ENCODE data around the gene RSBN1.
"Not testable (repeated sequence)": the region's sequence is repeated elsewhere in the genome, so short reads cannot be mapped to it uniquely, and the experiment has no call there.

RSBN1 gene

DNA sequence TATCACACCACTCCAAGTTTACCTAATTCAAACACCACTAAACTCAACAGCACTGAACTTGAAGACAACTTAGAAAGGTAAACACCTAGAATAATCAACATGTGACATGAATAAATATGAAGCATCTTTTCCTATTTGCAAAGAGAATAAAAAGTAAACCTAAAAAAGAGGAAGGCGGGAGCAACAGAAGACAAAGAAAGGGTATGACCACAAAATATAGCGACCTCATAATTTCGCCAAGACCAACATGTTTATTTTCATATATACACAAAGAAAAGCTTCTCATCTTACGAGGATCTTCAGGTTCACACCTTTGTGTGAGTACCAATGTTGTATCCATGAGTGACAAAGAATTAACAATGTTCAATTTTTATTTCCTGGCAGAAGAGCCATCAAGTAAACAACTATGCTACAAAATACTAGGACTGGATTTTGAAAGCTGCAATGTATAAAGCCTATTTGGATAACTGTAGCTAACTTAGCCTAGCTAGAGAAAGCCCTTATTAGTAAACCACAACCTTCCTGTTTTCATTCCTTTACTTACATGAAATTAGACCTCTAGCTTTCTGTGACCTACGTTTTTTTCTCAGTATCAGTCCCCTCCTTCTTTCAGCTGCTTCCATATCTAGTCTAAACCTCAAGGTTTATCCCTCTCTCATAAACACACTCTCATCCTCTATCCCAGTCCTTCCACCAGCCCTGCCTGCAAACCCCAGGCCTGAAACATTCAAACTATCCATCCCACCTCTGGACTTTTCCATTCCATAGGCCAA, 31.7 kb downstream of the RSBN1 start:
- peak in 1 of 4 experiments; percentile 15 for DNase-seq

DNA sequence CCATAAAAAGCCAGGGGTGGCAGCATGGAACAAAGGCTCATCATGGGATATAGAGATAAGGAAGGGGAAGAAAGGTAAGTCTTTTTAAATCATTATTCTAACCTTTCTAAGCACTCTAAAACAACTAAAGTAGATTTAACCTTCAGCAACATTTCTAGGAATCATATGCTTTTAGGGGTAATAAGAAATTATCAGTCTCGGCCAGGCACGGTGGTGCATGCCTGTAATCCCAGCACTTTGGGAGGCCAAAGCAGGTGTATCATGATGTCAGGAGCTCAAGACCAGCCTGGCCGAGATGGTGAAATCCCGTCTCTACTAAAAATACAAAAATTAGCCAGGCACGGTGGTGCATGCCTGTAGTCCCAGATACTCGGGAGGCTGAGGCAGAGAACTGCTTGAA, 32.7 kb downstream of the RSBN1 start:
- no peak for DNase-seq

DNA sequence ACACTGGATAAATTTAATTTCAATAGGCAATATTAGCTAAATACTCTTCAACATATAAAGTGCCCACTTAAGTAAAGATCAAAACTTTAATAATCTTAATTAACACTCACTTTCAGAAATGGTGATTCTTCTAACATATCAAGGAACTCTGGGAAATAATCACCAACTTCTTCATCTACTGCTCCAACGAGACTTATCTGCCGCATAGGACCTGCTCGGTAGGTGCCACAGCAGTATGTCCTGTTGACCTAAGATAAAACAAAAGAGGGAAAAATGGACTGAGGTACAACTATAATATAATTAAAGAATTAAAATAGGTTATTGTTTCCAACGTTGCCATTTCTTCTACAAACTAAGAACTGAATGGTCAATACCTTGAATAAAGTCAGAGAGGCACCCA, 34.7 kb downstream of the RSBN1 start:
- no peak for DNase-seq

DNA sequence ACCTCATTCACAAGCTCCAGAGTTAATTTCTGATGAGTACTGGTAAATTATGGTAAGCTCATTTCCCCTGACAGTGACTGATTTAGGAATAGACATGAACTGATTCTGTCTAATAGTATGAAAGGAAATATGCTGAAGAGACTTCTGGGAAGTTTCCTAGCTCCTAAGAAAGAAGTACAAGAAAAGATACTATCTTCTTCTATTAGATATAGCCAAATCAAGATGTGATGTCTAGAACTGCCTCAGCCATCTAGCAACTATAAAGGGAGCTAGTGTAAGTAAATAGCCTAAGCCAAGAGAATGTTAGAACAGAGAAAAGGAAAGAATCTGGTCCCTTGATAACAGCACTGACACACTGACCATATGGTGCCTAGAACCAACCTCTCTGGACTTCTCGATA, 42.2 kb downstream of the RSBN1 start:
- DNase-seq, result no peak

DNA sequence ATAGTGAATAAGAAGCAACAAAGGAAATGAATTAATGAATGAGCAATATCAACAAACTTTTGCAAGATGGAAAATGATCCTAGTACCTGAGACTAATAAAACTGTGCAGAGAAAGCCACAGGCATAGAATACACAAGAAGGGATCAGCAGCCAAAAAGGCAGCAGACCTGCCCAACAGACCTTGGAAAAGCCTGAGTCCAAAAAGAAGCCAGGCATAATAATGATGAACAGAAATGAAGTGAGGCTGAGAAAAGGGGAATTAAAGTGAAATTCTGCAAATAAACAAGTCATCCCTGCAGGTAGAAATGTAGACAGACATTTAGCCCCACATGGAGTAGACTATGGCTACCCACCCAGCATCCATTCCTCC, 42.7 kb downstream of the RSBN1 start:
- no peak for DNase-seq

DNA sequence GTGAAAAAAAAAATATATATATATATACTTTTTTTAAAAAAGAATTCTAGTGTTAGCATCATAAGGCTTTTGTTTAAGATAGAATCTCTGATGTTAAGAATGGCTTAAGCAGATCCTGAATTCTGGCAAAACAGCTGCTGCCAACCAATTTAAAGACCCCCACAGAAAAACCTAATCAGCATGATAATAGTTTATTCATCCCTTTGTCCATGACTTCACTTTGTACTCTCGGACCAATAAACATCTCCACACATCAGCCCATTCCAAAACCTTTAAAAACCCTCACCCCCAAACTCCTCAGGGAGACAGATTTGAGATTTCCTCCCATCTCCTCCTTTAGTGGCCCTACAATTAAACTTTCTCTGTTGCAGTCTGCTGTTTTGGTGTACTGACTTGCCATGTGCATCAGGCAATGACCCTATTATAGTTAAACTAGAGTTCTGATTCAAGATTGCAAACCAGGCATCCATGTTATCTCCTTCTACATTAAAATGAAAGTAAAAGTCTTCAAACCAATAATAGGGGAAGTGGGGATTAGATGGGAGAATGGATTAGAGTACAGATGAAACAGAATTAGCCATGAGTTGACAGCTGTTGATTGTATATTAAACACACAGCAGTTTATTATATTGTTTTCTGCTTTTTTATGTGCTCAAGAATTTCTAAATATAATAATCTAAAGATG, 43.2 kb downstream of the RSBN1 start:
- peak in 2 of 4 experiments; percentile 17 to 26 for DNase-seq

DNA sequence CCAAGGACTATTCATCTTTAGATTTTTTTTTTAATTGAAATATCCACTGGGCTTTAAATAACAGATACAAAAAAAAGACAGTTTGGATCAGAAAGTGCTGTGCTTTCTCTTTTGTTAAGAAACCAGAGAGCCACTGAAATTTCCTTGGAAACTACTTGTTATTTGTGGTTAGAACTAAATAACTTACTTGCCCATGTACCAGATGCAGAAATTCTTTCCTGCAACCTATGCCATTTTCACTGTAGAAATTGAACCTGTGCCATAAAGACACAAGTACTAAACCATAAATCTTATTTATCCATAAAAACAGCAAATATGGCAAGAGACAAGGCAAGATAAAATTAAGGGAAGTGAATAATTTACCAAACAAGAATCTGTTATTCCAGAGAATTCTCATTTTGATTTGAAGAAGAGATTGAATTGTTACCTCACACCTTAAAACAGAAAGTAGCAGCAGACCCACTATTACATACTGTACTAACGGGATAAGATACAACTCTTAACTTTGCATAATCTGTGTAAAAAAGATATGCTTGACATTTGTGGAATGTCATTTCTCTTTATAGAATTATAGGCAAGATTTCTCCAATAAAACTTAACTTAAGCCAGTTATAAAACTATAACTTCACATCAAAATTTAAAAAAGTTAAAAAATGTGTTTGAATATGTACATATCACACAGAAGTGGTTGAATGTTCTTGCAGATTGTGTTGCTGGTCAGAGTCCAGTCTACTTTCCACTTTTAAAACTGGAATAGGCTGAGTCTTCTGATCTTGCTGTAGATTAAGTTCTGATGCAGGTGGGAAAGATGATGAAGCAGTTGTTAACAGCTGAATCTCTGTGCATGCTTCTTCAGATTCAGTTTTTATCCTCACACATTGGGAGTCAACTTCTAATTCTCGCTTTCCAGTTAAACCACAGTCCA, 46.7 kb downstream of the RSBN1 start:
- DNase-seq, result no peak

DNA sequence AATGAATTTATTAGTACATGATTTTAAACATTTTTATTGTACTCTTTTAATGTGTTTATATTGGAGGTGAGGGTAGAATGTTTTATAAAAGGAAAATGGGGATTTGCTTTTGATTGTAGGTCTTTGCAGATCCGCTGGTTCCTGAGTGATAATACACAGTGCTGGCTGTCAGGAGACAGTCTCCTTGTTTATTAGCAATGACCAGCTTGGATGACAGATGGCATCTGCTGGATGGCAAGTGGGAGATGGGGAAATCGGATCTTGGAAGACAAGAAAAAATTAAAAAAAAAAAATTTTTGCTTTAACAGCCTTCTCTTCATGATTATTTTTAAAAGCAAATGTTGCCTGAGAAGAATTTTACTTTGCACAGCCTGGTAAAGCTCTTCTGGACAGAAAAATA, 48.6 kb downstream of the RSBN1 start:
- DNase-seq, result no peak

DNA sequence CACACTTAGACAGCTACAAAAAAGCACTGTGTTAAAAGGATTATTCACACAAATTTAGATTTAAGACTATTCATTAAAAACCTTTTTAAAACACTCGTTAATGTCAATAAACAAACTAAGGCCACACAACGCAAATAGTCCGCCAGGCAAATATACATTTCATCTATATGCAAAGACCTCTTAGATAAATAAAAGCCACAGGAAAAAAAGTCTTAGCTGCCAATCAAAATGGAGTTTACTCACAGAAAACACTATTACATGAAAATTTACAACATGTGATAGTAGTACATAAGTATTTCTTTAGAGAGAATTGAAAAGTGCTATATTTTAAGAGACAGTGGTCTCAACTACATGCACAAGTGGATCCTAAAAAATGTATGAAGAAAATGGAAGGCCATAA, 50.3 kb downstream of the RSBN1 start:
- DNase-seq, result no peak

DNA sequence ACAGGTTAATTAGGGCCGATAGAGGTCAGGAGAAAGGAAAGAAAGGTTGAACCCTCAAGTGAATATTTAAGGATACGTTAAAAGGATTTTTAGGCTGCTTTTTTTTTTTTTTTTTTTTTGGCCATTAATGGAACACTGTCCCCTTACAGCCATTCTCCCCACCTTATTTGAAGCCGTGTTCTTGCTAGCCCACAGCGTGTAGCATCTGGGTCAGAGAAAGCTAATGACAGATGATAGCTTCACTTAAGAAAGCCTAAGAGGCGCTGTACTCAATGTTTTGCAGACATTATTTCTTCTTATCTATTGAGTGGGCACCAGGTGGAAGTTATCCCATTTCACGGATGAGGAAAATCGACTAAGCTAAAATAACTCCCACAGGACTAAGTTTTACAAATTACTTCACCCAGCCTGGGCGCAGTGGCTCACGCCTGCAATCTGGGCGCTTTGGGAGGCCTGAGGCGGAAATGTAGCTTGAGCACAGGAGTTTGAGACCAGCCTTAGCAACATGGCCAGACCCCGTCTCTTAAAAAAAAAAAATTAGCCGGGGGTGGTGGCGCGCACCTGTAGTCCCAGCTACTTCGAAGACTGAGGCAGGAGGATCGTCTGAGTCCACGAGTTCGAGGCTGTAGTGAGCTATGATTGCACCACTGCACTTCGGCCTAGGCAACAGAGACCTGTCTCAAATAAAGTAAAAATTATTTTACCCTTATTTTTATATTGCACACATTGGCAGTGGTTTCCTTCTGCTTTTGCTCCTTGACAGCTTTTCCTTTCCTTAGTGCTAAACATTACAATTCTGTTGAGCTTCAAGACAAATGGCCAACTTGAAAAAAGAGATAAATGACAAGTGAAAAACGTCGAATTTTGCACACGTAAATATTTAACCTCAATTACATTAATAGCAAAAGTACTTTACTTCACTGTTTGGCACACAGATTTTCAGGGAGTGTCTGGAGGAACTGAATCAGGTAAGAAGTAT, 51.9 kb downstream of the RSBN1 start:
- DNase-seq, result peak in 1 of 4 experiments; percentile 6

DNA sequence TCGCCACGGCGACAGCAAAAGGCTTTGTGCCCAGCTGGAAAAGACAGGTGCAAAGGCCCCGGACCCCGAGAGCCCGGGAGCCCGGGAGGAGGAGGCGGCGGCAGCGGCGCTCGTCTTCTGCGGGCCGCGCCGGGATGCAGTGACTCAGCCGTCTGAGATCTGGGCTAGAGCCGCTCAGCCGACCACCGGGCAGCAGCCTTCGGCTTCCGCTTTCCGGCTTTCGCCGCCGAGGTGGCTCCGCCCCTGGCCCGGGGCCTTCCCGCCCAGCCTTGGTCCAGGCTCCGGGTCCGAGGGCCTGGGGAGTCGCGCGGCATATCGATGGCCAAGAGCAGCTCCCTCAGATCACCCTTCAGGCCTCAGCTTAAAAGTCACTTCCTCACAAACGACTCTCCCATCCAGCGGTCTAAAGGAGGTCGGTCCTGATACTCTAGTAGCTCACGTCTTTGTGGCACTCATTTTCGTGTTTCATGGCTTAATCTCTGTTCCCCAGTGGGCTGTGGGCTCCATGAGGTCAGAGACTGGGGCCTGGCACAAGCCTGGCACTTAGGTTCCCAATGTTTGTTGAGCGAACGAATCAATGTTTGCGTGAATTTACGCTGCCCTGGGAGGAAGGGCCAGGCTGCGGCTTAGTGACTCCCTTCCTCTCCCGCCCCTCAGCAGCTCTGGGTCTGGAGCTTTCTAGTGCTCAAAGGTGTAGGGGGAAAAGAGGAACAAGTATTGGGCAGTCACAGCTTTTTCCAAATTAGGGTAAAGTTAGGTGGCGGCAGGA, 52.8 kb downstream of the RSBN1 start, which contains the start of gene PHTF1:
TSS of gene PHTF1 (minus strand) at position 154 of the 769 bp plus-strand sequence. CDS start 783 bp downstream, outside the sequence.
- peak; percentile 84 to 92 (median 90) for DNase-seq

DNA sequence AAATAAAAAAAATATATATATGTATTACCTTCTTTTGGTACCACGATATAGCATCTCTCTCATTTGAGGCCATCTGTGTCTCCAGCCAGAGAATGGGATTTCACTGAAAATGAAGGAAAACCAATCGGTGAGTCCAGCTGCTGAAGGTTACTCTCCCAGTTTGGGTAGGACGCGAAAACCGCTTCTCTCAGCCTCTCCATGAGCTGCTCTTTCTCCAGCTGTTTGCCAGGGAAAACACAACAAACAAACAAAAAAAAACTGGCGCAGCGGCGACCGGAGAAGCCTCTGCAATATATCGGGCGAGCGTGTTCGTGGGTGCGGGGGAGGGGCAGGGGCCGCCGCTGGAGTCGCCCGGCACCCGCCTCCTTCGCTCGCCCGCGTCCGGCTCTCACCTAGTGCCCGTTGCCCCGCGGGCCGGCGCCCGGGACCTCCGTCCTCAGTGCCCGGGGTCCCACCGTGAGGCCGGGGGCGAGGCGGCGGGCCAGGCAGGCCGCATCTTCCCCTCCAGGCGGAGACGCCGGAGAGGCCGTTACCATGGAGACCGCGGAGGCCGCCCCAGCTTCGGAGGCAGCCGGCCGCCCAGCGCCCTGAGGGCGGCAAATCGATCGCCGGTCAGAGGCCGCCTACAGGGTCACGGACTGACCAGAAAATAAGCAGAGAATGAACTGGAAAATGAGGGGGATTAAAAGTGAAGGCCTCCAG, 53.5 kb downstream of the RSBN1 start:
- peak; percentile 67 to 86 (median 80) for DNase-seq

DNA sequence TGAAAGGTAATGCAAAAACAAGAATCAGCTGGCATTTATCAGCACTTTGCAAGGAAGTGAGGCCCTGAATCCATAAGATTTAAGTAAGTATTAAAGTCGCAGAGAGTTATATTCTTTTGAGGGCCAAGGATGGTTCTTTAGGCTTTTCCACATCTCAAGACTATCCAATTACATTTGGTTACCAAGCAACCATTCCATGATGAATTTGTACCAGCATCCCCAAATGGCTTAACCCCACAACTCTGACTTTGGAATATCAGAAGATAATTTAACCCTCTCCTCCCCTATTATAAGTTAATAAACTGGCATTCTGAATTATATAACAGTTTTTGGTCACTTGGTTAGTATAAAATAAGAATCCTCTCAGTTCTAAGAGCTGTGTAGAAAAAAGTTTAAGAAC, 55.8 kb downstream of the RSBN1 start:
- no peak for DNase-seq

DNA sequence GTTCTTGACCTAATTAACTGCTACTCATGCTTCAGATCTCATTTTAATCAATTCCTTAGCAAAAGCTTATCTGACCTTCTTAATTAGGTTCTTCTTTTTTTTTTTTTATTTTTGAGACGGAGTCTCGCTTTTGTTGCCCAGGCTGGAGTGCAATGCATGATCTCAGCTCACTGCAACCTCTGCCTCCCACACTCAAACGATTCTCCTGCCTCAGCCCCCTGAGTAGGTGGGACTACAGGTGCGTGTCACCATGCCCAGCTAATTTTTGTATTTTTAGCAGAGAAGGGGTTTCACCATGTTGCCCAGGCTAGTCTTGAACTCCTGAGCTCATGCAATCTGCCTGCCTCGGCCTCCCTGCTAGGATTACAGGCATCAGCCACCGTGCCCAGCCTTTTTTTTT, 58.9 kb downstream of the RSBN1 start:
- not testable (repeated sequence) for DNase-seq

DNA sequence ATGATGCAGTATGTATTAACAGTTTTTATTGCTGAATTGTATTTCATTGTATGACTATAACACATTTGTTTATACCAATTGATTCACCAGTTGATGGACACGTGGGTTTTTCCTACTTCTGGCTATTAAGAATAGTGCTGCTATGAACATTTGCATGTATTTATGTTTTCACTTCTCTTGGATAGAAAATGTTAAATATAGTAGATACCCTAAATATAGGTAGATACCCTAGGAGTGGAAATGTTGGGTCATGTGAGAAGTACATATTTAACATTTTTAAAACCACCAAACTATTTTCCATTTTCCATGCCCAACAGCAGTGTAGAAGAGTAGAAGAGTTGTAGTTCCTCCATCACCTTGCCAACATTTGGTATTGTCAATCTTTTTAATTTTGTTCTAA, 60.8 kb downstream of the RSBN1 start:
- DNase-seq, result no peak

DNA sequence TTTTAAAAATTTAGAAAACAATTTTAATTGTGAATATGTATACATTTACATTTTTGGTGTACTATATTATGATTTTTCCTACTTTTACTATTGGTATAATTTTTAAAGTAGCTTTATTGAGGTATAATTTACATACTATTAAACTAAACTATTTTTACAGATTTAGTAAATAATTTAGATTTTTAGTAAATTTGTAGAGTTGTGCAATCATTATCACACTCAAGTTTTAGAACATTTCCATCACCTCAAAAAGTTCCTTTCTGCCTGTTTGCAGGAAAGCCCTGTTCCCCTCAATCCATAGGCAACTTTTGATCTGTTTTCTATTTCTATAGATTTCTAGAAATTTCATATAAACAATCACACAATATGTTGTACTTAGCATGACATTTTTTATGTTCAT, 61.2 kb downstream of the RSBN1 start:
- DNase-seq, result no peak

DNA sequence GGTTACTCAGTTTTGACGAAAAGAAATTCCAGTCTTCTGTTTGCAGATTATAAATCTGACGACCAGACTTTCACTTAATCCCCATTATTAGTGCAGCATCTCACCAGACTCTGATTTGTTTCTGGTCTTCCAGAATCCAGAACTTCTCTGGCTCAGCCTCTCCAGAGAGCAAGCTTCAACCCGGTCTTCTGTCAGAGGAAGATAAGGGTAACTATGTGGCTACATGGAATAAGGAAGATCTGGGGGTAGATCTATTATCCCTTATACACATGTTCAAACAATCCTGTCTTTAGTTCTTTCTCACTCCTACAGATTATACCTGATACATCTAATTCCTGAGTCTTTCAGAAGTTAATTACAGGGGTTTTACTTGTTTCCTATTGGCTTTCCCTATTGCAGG, 62.9 kb downstream of the RSBN1 start:
- DNase-seq, result no peak

DNA sequence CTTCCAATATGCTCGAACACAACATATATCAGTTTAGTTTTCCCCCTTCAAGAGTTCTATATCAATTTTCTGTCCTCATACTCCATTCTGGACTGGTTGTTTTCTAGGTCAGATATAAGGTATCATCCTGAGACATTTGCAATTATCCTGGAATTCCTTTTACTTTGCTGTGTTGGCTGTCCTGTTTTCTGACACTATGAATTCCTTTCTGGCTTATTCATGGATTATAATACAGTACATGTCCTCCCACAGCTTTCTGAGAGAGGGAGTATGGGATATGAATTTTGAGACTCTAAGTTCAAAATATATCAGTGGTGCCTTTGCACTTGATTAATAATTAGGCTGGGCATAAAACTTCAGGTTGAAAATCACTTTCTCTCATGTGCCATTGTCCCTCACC, 64.9 kb downstream of the RSBN1 start:
- no peak for DNase-seq

DNA sequence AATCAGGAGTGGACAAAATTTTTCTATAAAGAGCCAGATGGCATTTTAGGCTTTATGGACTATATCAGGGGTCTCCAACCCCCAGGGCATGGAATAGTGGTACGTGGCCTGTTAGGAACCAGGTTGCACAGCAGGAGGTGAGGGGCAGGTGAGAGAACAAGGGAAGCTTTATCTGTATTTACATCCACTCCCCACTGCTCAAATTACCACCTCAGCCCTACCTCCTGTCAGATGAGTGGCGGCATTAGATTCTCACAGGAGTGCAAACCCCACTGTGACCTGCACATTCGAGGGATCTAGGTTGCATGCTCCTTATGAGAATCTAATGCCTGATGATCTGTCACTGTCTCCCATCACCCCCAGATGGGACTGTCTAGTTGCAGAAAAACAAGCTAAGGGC, 66.9 kb downstream of the RSBN1 start:
- no peak for DNase-seq

DNA sequence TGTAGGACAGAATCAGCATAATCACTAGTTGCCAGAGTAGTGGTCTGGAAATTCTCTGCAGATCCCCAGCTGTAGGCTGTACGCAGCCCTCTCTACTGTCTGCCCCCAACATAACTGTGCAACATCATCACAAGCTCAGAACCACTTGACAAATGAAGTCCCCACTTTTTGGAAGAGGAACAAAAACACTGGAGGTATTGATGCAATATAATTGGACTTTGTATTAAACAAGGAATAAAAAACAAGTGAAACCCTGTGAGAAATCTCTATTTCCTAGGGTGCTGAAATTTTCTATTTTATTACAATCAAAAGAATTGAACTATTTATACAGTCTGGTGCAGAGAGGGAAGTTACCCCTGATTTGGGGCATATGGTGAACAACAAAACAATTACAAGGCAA, 68.2 kb downstream of the RSBN1 start:
- DNase-seq, result no peak

Data from suppressor macrophage (primary cell).